Measurements from ENCODE around the gene NDFIP2.

- no peak for TF ChIP-seq CTCF (conservative IDR thresholded peaks at IDR 0.05 in 1 of 2, IDR thresholded peaks at IDR 0.05 in 1 of 2; ENCODE audit: extremely low read depth in 1 of 2, insufficient read depth in 1 of 2, low read depth in 1 of 2, low read length in 2 of 2)
- TF ChIP-seq EZH2 (IDR thresholded peaks at IDR 0.05; ENCODE audit: borderline replicate concordance, low read length): no peak
Observed at GRCh38 chr13:79497852-79498251, 16.9 kb downstream of the NDFIP2 start.
